Muscle layer of duodenum (tissue), 2 donors: ENCODE measurements around the gene DOCK9.

Experiments
- H3K27ac ChIP-seq: one replicate; pipeline ENCODE4 v1.7.0; 2013; ENCODE audit warnings: mild to moderate bottlenecking, low read length
- H3K27me3 ChIP-seq: one replicate; pipeline ENCODE4 v1.7.0; 2013; ENCODE audit warnings: low read depth, mild to moderate bottlenecking, control low read depth, low read length
- H3K36me3 ChIP-seq, 2 donors: one replicate each; pipeline ENCODE4 v1.7.0; 2013; ENCODE audit warnings: low read length in 2 of 2, control low read depth in 1 of 2, mild to moderate bottlenecking in 1 of 2; ENCODE audit not compliant: insufficient read depth in 2 of 2, control insufficient read depth in 1 of 2
- H3K4me1 ChIP-seq, 2 donors: one replicate each; pipeline ENCODE4 v1.7.0; 2013; ENCODE audit warnings: low read length in 2 of 2, mild to moderate bottlenecking in 2 of 2, control low read depth in 1 of 2, moderate library complexity in 1 of 2; ENCODE audit not compliant: insufficient read depth in 2 of 2, control insufficient read depth in 1 of 2
- H3K4me3 ChIP-seq, 2 donors: one replicate each; pipeline ENCODE4 v1.7.0; 2013; ENCODE audit warnings: low read length in 2 of 2, low read depth in 1 of 2, mild to moderate bottlenecking in 1 of 2
- H3K9me3 ChIP-seq, 2 donors: one replicate each; pipeline ENCODE4 v1.7.0; 2013; ENCODE audit warnings: low read length in 2 of 2, control low read depth in 1 of 2, mild to moderate bottlenecking in 1 of 2; ENCODE audit not compliant: control insufficient read depth in 1 of 2
- donor health status: healthy.

The DOCK9 gene

GRCh38 chr13:98829541-98829940 lies 148.3 kb downstream of the DOCK9 start:
- no peaks in the 10 kb centered on the region for H3K27me3 ChIP-seq
- no peak overlapping the region for H3K27ac ChIP-seq
- peaks cover 0 to 4% of the 10 kb centered on the region in 2 donors for H3K4me1 ChIP-seq
- H3K4me3 ChIP-seq, result no peak overlapping the region
- peaks cover 26 to 54% of the 10 kb centered on the region in 2 donors for H3K36me3 ChIP-seq
- no peaks in the 10 kb centered on the region for H3K9me3 ChIP-seq

GRCh38 chr13:98828614-98829013 lies 149.2 kb downstream of the DOCK9 start:
- H3K27me3 ChIP-seq, result no peaks in the 10 kb centered on the region
- H3K27ac ChIP-seq, result no peak overlapping the region
- no peak overlapping the region for H3K4me3 ChIP-seq
- peaks cover 26 to 62% of the 10 kb centered on the region in 2 donors for H3K36me3 ChIP-seq
- no peaks in the 10 kb centered on the region for H3K9me3 ChIP-seq
- H3K4me1 ChIP-seq, result peaks cover under 1 to 2% of the 10 kb centered on the region in 2 donors

- H3K36me3 ChIP-seq, result peaks cover 31 to 67% of the 10 kb centered on the region in 2 donors
- H3K4me1 ChIP-seq, result peaks cover 6 to 11% of the 10 kb centered on the region in 2 donors
- H3K27ac ChIP-seq, result no peak overlapping the region
- no peak overlapping the region for H3K4me3 ChIP-seq
- H3K27me3 ChIP-seq, result no peaks in the 10 kb centered on the region
- no peaks in the 10 kb centered on the region for H3K9me3 ChIP-seq
Observed at GRCh38 chr13:98827449-98827848, 150.4 kb downstream of the DOCK9 start.

- Histone ChIP-seq H3K9me3 (no peaks in the 10 kb centered on the region), H3K4me3 (no peak overlapping the region), H3K27ac (no peak overlapping the region), H3K4me1 (peaks cover 11 to 24% of the 10 kb centered on the region in 2 donors), H3K27me3 (no peaks in the 10 kb centered on the region), H3K36me3 (peaks cover 31 to 59% of the 10 kb centered on the region in 2 donors)
Observed at GRCh38 chr13:98826146-98826545, 151.7 kb downstream of the DOCK9 start.

- no peaks in the 10 kb centered on the region for H3K27me3 ChIP-seq
- H3K36me3 ChIP-seq, result peaks cover 31 to 54% of the 10 kb centered on the region in 2 donors
- peaks cover 15 to 29% of the 10 kb centered on the region in 2 donors for H3K4me1 ChIP-seq
- no peak overlapping the region for H3K27ac ChIP-seq
- no peaks in the 10 kb centered on the region for H3K9me3 ChIP-seq
- no peak overlapping the region for H3K4me3 ChIP-seq
Observed at GRCh38 chr13:98825659-98826058, 152.2 kb downstream of the DOCK9 start.

GRCh38 chr13:98824376-98825160 lies 153.3 kb downstream of the DOCK9 start:
- no peaks in the 10 kb centered on the region for H3K9me3 ChIP-seq
- no peaks in the 10 kb centered on the region for H3K27me3 ChIP-seq
- H3K4me1 ChIP-seq, result peaks cover 15 to 30% of the 10 kb centered on the region in 2 donors
- no peak overlapping the region for H3K27ac ChIP-seq
- peaks cover 21 to 47% of the 10 kb centered on the region in 2 donors for H3K36me3 ChIP-seq
- no peak overlapping the region for H3K4me3 ChIP-seq

- peaks cover 11 to 41% of the 10 kb centered on the region in 2 donors for H3K36me3 ChIP-seq
- H3K9me3 ChIP-seq, result no peaks in the 10 kb centered on the region
- H3K4me1 ChIP-seq, result peaks cover 15 to 30% of the 10 kb centered on the region in 2 donors
- no peak overlapping the region for H3K27ac ChIP-seq
- H3K4me3 ChIP-seq, result no peak overlapping the region
- H3K27me3 ChIP-seq, result no peaks in the 10 kb centered on the region
Observed at GRCh38 chr13:98823442-98823841, 154.4 kb downstream of the DOCK9 start.

- Histone ChIP-seq H3K27ac (peak overlapping the region; percentile 7), H3K27me3 (no peaks in the 10 kb centered on the region), H3K36me3 (peaks cover 11 to 32% of the 10 kb centered on the region in 2 donors), H3K9me3 (no peaks in the 10 kb centered on the region), H3K4me3 (no peak overlapping the region), H3K4me1 (peaks cover 15 to 30% of the 10 kb centered on the region in 2 donors)
Observed at GRCh38 chr13:98822225-98822606, 155.6 kb downstream of the DOCK9 start.

- no peaks in the 10 kb centered on the region for H3K9me3 ChIP-seq
- peaks cover 11 to 31% of the 10 kb centered on the region in 2 donors for H3K36me3 ChIP-seq
- peaks cover 15 to 30% of the 10 kb centered on the region in 2 donors for H3K4me1 ChIP-seq
- no peaks in the 10 kb centered on the region for H3K27me3 ChIP-seq
- no peak overlapping the region for H3K27ac ChIP-seq
- no peak overlapping the region for H3K4me3 ChIP-seq
Observed at GRCh38 chr13:98821372-98822224, 156.3 kb downstream of the DOCK9 start.

- Histone ChIP-seq H3K27ac (no peak overlapping the region), H3K36me3 (peaks cover 11 to 33% of the 10 kb centered on the region in 2 donors), H3K9me3 (no peaks in the 10 kb centered on the region), H3K27me3 (no peaks in the 10 kb centered on the region), H3K4me1 (peaks cover 15 to 30% of the 10 kb centered on the region in 2 donors), H3K4me3 (no peak overlapping the region)
Observed at GRCh38 chr13:98820744-98821371, 157.0 kb downstream of the DOCK9 start.

GRCh38 chr13:98820300-98820699 lies 157.6 kb downstream of the DOCK9 start:
- Histone ChIP-seq H3K36me3 (peaks cover 11 to 29% of the 10 kb centered on the region in 2 donors), H3K27ac (no peak overlapping the region), H3K4me3 (no peak overlapping the region), H3K4me1 (peaks cover 15 to 30% of the 10 kb centered on the region in 2 donors), H3K27me3 (no peaks in the 10 kb centered on the region), H3K9me3 (no peaks in the 10 kb centered on the region)
